HepG2 (cell line): ENCODE results near the gene TMOD2. TPM values are rescaled to one million over a fixed set of nuclear protein-coding genes. Genes with fewer than 3 reads are reported as not detected.

Source experiments
- FOXK1 ChIP-seq: sonication (generic); formaldehyde crosslinking; IDR thresholded peaks from 2 replicates; pipeline ENCODE4 v1.4.0; 2020; ENCODE audit warnings: low read depth, missing genetic modification reagents, borderline replicate concordance
- KIAA2018 ChIP-seq: sonication (generic); formaldehyde crosslinking; IDR thresholded peaks from 2 replicates; pipeline ENCODE4 v1.5.0; 2020; ENCODE audit warnings: mild to moderate bottlenecking, missing genetic modification reagents, borderline replicate concordance
- RXRB ChIP-seq: IDR thresholded peaks from 2 replicates; pipeline ENCODE4 v1.6.1; 2016; ENCODE audit warnings: borderline replicate concordance, missing genetic modification reagents, missing compliant biosample characterization
- SALL1 ChIP-seq: sonication (generic); formaldehyde crosslinking; IDR thresholded peaks from 2 replicates; pipeline ENCODE4 v1.8.0; 2022; ENCODE audit warnings: mild to moderate bottlenecking, missing genetic modification reagents
- TFDP1 ChIP-seq: IDR thresholded peaks from 2 replicates; pipeline ENCODE4 v1.6.1; 2016; ENCODE audit warnings: missing compliant biosample characterization, missing genetic modification reagents, borderline replicate concordance
- TFE3 ChIP-seq: IDR thresholded peaks from 2 replicates; pipeline ENCODE4 v1.6.1; 2016
- TMF1 ChIP-seq: sonication (generic); formaldehyde crosslinking; IDR thresholded peaks from 2 replicates; pipeline ENCODE4 v1.8.1; 2022; ENCODE audit warnings: low read depth, missing genetic modification reagents
- ZFP91 ChIP-seq: sonication (generic); formaldehyde crosslinking; IDR thresholded peaks from 2 replicates; pipeline ENCODE4 v1.9.0; 2022; ENCODE audit warnings: missing genetic modification reagents, mild to moderate bottlenecking, borderline replicate concordance
- ZKSCAN1 ChIP-seq: fragments of 150-350 bp; IDR thresholded peaks from 2 replicates; pipeline ENCODE4 v1.6.1; 2014; ENCODE audit warnings: low read length
- ZNF44 ChIP-seq: sonication (generic); formaldehyde crosslinking; IDR thresholded peaks from 2 replicates; pipeline ENCODE4 v1.5.1; 2020; ENCODE audit warnings: mild to moderate bottlenecking, missing genetic modification reagents
- polyA plus RNA-seq, 8 experiments: library from polyadenylated mRNA; depleted of rRNA in 3 of 8; stranded (reverse) in 7 of 8; unstranded in 1 of 8; fragments of >200 nt; fragmentation: Illumina TruSeq in 4 of 8; extraction: Trizol in 4 of 8; gene quantifications; 2 replicates each; pipeline versions ENCODE4 v1.2.1 to v1.2.3, GENCODE V29; 2011 to 2016; ENCODE audit warnings: low read depth in 4 of 8, missing spikeins in 1 of 8, mixed read lengths in 1 of 8; ENCODE audit not compliant: insufficient read depth in 1 of 8
- total RNA-seq, 5 experiments: library from RNA; depleted of rRNA; stranded (reverse); fragments of >200 nt; fragmentation: Illumina TruSeq; extraction: Trizol; gene quantifications; 2 replicates each; pipeline ENCODE4 v1.2.3, GENCODE V29; 2016; ENCODE audit warnings: low read depth in 1 of 5

Gene TMOD2
- total and polyA plus RNA-seq, 2 of the 13 experiments (the other 11 are each of a cell fraction or from before 2014, with no cell fraction given) = 0.01 to 0.02 TPM

- peak; percentile 43; the same call in 1 of the 2 replicates for TF ChIP-seq TFDP1
- TF ChIP-seq ZNF44 (CRISPR knock-in tag) = no peak
- no peak for TF ChIP-seq TFE3 (CRISPR knock-in tag)
- no peak for TF ChIP-seq SALL1
- TF ChIP-seq RXRB (CRISPR knock-in tag) = no peak
- no peak for TF ChIP-seq FOXK1 (CRISPR knock-in tag)
- TF ChIP-seq TMF1 (CRISPR knock-in tag) = peak; percentile 68; the same call in 1 of the 2 replicates
- no peak for TF ChIP-seq ZFP91 (CRISPR knock-in tag)
- no peak for TF ChIP-seq KIAA2018
- no peak for TF ChIP-seq ZKSCAN1
Observed at GRCh38 chr15:51736751-51737521, 14.5 kb upstream of the TMOD2 start (continued).
